Natural killer cell treated with Interleukin-12 subunit alpha and Interleukin-12 subunit beta and Interleukin-15 and Interleukin-18, amount 100 ng/mL, for 72 hours (primary cell): ENCODE results near the gene C19orf81. TPM values are rescaled to one million over a fixed set of nuclear protein-coding genes. Genes with fewer than 3 reads are reported as not detected.

Experiments
- ATAC-seq, 2 donors: fragments of 150-1000 bp; cut with Tn5 transposase in 1 of 2; sonication (Bioruptor Pico), chemical (Tn5 transposase) in 1 of 2; 2 replicates each; pipeline ENCODE4 v1.10.0; 2021
- DNase-seq: peaks from one replicate; pipeline ENCODE4 v3.0.0; 2022; ENCODE audit warnings: low spot score
- H3K27ac Mint-ChIP-seq, 2 donors: 1 replicate in 1 of 2; 2 replicates in 1 of 2; pipeline ENCODE4 v1.8.0; 2022; ENCODE audit warnings: mixed read lengths in 2 of 2, mild to moderate bottlenecking in 1 of 2, moderate library complexity in 1 of 2
- H3K27me3 Mint-ChIP-seq, 2 donors: 1 replicate in 1 of 2; 2 replicates in 1 of 2; pipeline ENCODE4 v1.8.0; 2022; ENCODE audit warnings: mixed read lengths in 2 of 2
- H3K36me3 Mint-ChIP-seq: one replicate; pipeline ENCODE4 v1.8.0; 2022; ENCODE audit warnings: mixed read lengths
- H3K4me1 Mint-ChIP-seq, 2 donors: 1 replicate in 1 of 2; 2 replicates in 1 of 2; pipeline ENCODE4 v1.8.0; 2022; ENCODE audit warnings: low read depth in 2 of 2, mixed read lengths in 2 of 2, mild to moderate bottlenecking in 1 of 2
- H3K4me3 Mint-ChIP-seq: one replicate; pipeline ENCODE4 v1.8.0; 2022; ENCODE audit warnings: mixed read lengths
- H3K9me3 Mint-ChIP-seq: 2 replicates; pipeline ENCODE4 v1.8.0; 2022; ENCODE audit warnings: mixed read lengths
- total RNA-seq, 2 donors: library from RNA; stranded (reverse); gene quantifications; one replicate each; pipeline ENCODE4 v1.2.3, GENCODE V29; 2022

The C19orf81 gene
- total RNA-seq, 2 donors from 2014 or later: not detected

GRCh38 chr19:50694815-50695145 is 45.5 kb downstream of the C19orf81 start:
- H3K27me3 Mint-ChIP-seq: peaks cover 52 to 55% of the 10 kb centered on the region in 2 donors
- no peaks in the 10 kb centered on the region for H3K36me3 Mint-ChIP-seq
- H3K4me1 Mint-ChIP-seq: no peaks in the 10 kb centered on the region
- H3K27ac Mint-ChIP-seq: no peak overlapping the region
- no peaks in the 10 kb centered on the region for H3K9me3 Mint-ChIP-seq
- no peak for DNase-seq
- H3K4me3 Mint-ChIP-seq: no peak overlapping the region
- ATAC-seq: no peak

GRCh38 chr19:50695251-50696093 is 46.2 kb downstream of the C19orf81 start:
- H3K27me3 Mint-ChIP-seq: peaks cover 48 to 59% of the 10 kb centered on the region in 2 donors
- DNase-seq: no peak
- peak; percentile 7 to 53 for ATAC-seq
- H3K4me3 Mint-ChIP-seq: no peak overlapping the region
- H3K4me1 Mint-ChIP-seq: no peaks in the 10 kb centered on the region
- no peak overlapping the region for H3K27ac Mint-ChIP-seq
- no peaks in the 10 kb centered on the region for H3K36me3 Mint-ChIP-seq
- H3K9me3 Mint-ChIP-seq: no peaks in the 10 kb centered on the region

GRCh38 chr19:50696094-50696483 is 46.8 kb downstream of the C19orf81 start:
- ATAC-seq: no peak

GRCh38 chr19:50697414-50698124 is 48.3 kb downstream of the C19orf81 start:
- Mint-ChIP-seq H3K27ac (no peak overlapping the region), H3K4me1 (no peaks in the 10 kb centered on the region), H3K27me3 (peaks cover 33 to 44% of the 10 kb centered on the region in 2 donors), H3K36me3 (no peaks in the 10 kb centered on the region), H3K4me3 (no peak overlapping the region), H3K9me3 (no peaks in the 10 kb centered on the region)
- ATAC-seq (no peak), DNase-seq (no peak)

More at GRCh38 chr19:50696094-50696483, 46.8 kb downstream of the C19orf81 start:
- Mint-ChIP-seq H3K9me3 (no peaks in the 10 kb centered on the region), H3K27me3 (peaks cover 43 to 55% of the 10 kb centered on the region in 2 donors), H3K27ac (no peak overlapping the region), H3K36me3 (no peaks in the 10 kb centered on the region), H3K4me1 (no peaks in the 10 kb centered on the region), H3K4me3 (no peak overlapping the region)
- no peak for DNase-seq

GRCh38 chr19:50701367-50701985 is 52.2 kb downstream of the C19orf81 start:
- Mint-ChIP-seq H3K9me3 (no peaks in the 10 kb centered on the region), H3K27ac (no peak overlapping the region), H3K27me3 (peaks cover 28 to 37% of the 10 kb centered on the region in 2 donors), H3K36me3 (no peaks in the 10 kb centered on the region), H3K4me3 (no peak overlapping the region), H3K4me1 (no peaks in the 10 kb centered on the region)
- no peak for ATAC-seq
- DNase-seq: no peak

GRCh38 chr19:50702158-50702870 is 53.1 kb downstream of the C19orf81 start:
- Mint-ChIP-seq H3K4me1 (no peaks in the 10 kb centered on the region), H3K36me3 (no peaks in the 10 kb centered on the region), H3K9me3 (no peaks in the 10 kb centered on the region), H3K4me3 (no peak overlapping the region), H3K27ac (no peak overlapping the region), H3K27me3 (peaks cover 27 to 37% of the 10 kb centered on the region in 2 donors)
- ATAC-seq: no peak
- no peak for DNase-seq

GRCh38 chr19:50702871-50703829 is 53.9 kb downstream of the C19orf81 start:
- Mint-ChIP-seq H3K4me1 (no peaks in the 10 kb centered on the region), H3K36me3 (no peaks in the 10 kb centered on the region), H3K4me3 (no peak overlapping the region), H3K27me3 (peaks cover 22 to 32% of the 10 kb centered on the region in 2 donors), H3K9me3 (no peaks in the 10 kb centered on the region), H3K27ac (no peak overlapping the region)
- ATAC-seq: no peak
- no peak for DNase-seq

GRCh38 chr19:50703915-50704796 is 54.9 kb downstream of the C19orf81 start:
- Mint-ChIP-seq H3K4me3 (no peak overlapping the region), H3K27ac (peak overlapping the region in 1 of 2 donors; percentile 51), H3K4me1 (no peaks in the 10 kb centered on the region), H3K9me3 (no peaks in the 10 kb centered on the region), H3K27me3 (peaks cover 16 to 22% of the 10 kb centered on the region in 2 donors), H3K36me3 (no peaks in the 10 kb centered on the region)
- no peak for DNase-seq
- ATAC-seq: no peak

GRCh38 chr19:50705422-50706019 is 56.3 kb downstream of the C19orf81 start:
- H3K27ac Mint-ChIP-seq: no peak overlapping the region
- H3K36me3 Mint-ChIP-seq: no peaks in the 10 kb centered on the region
- no peak overlapping the region for H3K4me3 Mint-ChIP-seq
- peaks cover 9 to 11% of the 10 kb centered on the region in 2 donors for H3K27me3 Mint-ChIP-seq
- no peaks in the 10 kb centered on the region for H3K4me1 Mint-ChIP-seq
- no peaks in the 10 kb centered on the region for H3K9me3 Mint-ChIP-seq
- ATAC-seq (no peak), DNase-seq (no peak)

GRCh38 chr19:50706387-50706786 is 57.1 kb downstream of the C19orf81 start:
- ATAC-seq (no peak), DNase-seq (no peak)
- no peak overlapping the region for H3K27ac Mint-ChIP-seq
- no peak overlapping the region for H3K4me3 Mint-ChIP-seq
- no peaks in the 10 kb centered on the region for H3K9me3 Mint-ChIP-seq
- H3K27me3 Mint-ChIP-seq: peaks cover 7 to 11% of the 10 kb centered on the region in 2 donors
- no peaks in the 10 kb centered on the region for H3K36me3 Mint-ChIP-seq
- no peaks in the 10 kb centered on the region for H3K4me1 Mint-ChIP-seq

GRCh38 chr19:50708179-50708879 is 59.1 kb downstream of the C19orf81 start:
- Mint-ChIP-seq H3K4me3 (no peak overlapping the region), H3K27ac (no peak overlapping the region), H3K27me3 (peaks cover 7 to 9% of the 10 kb centered on the region in 2 donors), H3K4me1 (peaks cover 10 to 14% of the 10 kb centered on the region in 2 donors), H3K9me3 (no peaks in the 10 kb centered on the region), H3K36me3 (no peaks in the 10 kb centered on the region)
- no peak for DNase-seq
- no peak for ATAC-seq
